Measurements from ENCODE around the gene OR2K2.

DNA sequence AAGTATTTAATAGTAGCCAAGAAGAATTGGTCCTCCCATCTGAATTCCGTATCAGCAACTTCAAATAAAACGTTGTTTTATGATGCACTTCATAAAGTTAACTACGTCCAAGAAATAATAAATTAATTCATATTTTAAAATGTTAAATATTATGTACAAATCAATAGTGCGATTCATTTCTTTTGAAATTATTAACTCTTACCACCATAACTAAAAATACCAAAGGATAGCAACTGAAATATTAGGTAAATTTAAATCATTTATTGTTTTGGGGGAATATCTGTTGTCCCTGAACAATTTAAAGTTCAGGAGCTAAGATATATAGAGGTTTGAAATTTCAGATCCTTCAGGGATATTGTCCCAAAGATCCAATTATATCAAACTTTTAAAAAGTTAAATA lies at the start of gene OR2K2:
- TF ChIP-seq CTCF (IDR thresholded peaks at IDR 0.05) (no peak), POLR2A (IDR thresholded peaks at IDR 0.05) (no peak)
